Renal pelvis (tissue), 4 donors: ENCODE data around the gene TMEM51. TPM values are rescaled to one million over a fixed set of nuclear protein-coding genes. Genes with fewer than 3 reads are reported as not detected.

Source experiments
- DNase-seq: peaks from one replicate; pipeline ENCODE4 v3.0.0-alpha.2; 2013
- polyA plus RNA-seq, 3 donors: library from polyadenylated mRNA; unstranded; fragments of 120-200 nt; gene quantifications; one replicate each; pipeline ENCODE4 v1.2.1, GENCODE V29; 2013; ENCODE audit not compliant: insufficient read length in 3 of 3

TMEM51 gene
- polyA plus RNA-seq, 3 donors: 19.0 to 21.5 (median 20.0) TPM

GRCh38 chr1:15191770-15192169 lies 38.2 kb downstream of the TMEM51 start:
- DNase-seq: no peak

- DNase-seq: no peak
These were observed 39.5 kb downstream of the TMEM51 start for GRCh38 chr1:15192916-15193550.

- no peak for DNase-seq
These were observed 42.0 kb downstream of the TMEM51 start for GRCh38 chr1:15195420-15196052.

GRCh38 chr1:15196069-15196468 lies 42.5 kb downstream of the TMEM51 start:
- no peak for DNase-seq

GRCh38 chr1:15196807-15197530 lies 43.4 kb downstream of the TMEM51 start:
- no peak for DNase-seq

- no peak for DNase-seq
These were observed 44.3 kb downstream of the TMEM51 start for GRCh38 chr1:15197591-15198447.

GRCh38 chr1:15198684-15199083 lies 45.1 kb downstream of the TMEM51 start:
- no peak for DNase-seq

- DNase-seq: no peak
These were observed 47.7 kb downstream of the TMEM51 start for GRCh38 chr1:15201221-15201620.

GRCh38 chr1:15201849-15202551 lies 48.5 kb downstream of the TMEM51 start:
- DNase-seq: no peak

- DNase-seq: no peak
These were observed 51.4 kb downstream of the TMEM51 start for GRCh38 chr1:15204931-15205330.

- DNase-seq: no peak
These were observed 52.2 kb downstream of the TMEM51 start for GRCh38 chr1:15205586-15206346.

- DNase-seq: no peak
These were observed 53.0 kb downstream of the TMEM51 start for GRCh38 chr1:15206418-15207030.

- no peak for DNase-seq
These were observed 53.7 kb downstream of the TMEM51 start for GRCh38 chr1:15207031-15207828.

GRCh38 chr1:15207829-15208429 lies 54.4 kb downstream of the TMEM51 start:
- no peak for DNase-seq

GRCh38 chr1:15210651-15211375 lies 57.3 kb downstream of the TMEM51 start:
- DNase-seq: no peak

GRCh38 chr1:15211424-15211823 lies 57.9 kb downstream of the TMEM51 start:
- DNase-seq: no peak

- no peak for DNase-seq
These were observed 58.8 kb downstream of the TMEM51 start for GRCh38 chr1:15212216-15212953.

- no peak for DNase-seq
These were observed 59.4 kb downstream of the TMEM51 start for GRCh38 chr1:15212954-15213291.
